T-helper 9 cell (primary cell): Measurements from ENCODE around the gene NHLRC4.
A peak's percentile ranks its signal among the peaks of the same experiment; 100 is the strongest.
"Not testable (repeated sequence)": the region's sequence is repeated elsewhere in the genome, so short reads cannot be mapped to it uniquely, and the experiment has no call there.

Experiments used
- DNase-seq: peaks from one replicate; pipeline ENCODE4 v3.0.0-alpha.2; 2020

The NHLRC4 gene

DNA sequence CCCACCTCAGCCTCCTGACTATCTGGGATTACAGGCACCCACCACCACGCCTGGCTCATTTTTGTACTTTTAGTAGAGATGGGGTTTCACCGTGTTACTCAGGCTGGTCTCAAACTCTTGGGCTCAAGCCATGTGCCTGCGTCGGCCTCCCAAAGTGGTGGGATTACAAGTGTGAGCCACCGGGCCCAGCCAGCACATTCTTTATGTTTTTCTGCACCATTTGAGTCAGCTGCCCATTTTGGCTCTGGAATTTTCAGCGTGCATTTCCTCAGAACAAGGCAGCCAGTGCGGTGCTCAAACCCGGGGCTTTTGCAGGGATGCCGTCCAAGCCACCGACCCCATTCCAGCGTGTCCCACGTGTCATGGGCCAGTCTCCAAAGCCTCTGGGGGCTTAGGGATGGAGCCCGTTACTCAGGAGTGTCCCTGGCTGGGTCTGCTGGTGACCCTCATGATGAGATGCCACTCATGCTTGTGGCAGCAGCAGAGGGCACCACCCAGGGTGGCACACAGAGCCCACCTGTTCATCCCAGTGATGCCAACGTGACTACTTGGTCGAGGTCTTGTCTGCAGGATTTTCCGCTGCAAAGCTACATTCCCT is 19.3 kb downstream of the NHLRC4 start:
- DNase-seq: no peak

DNA sequence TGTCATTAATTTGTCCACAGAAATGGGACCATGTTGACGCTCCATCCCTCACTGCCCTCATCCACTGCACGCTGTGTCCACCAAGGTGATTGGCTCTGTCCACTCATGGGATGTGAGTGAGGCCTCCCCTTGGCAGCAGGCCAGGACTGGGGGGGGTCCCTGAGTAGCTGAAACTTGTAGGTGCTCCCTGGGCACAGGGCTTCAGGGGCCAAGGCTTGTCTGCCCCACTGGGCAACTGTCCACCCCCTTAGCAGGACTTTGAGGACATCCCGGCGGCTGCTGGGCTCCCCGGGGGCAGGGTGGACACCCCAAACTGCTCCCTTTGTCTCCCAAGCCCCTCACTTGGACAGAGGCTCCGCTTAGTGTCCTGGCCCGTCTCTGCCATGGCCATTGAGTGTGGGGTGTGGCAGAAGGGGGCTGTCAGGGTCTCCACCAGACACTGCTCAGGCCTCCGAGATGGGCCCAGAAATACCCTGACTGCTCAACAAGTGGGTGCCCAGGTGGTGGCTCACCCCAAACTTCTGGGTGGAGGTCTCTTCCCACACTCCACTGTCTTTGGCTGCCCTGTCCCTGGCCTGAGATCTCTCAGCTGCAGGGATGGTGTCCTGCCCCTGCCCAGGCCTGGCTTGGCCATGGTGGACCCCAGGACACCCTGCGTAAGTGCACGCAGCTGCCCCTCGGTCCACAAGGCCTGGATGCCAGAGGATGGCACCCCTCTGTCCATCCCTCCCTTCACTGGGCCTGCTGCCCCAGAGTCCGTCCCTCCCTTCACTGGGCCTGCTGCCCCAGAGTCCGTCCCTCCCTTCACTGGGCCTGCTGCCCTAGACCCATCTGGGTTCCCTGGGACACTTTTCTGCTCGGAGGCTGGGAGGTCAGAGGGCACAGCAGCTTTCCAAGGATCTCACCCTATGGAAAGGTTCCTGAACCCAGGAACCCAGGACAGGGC is 20.1 kb downstream of the NHLRC4 start:
- no peak for DNase-seq

DNA sequence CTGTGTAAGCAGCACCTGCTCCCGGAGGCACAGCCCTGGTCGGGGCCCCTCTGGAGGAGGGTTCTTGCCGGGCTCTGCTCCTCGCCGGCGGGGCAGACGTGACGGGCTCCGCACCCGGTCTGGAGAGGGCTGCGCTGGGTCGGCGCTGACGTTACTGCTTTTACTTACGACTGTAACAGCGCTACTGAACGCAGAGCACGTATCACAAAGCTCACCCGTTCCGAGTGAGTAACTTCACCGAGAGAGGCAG is 21.8 kb downstream of the NHLRC4 start:
- DNase-seq: peak; percentile 52

DNA sequence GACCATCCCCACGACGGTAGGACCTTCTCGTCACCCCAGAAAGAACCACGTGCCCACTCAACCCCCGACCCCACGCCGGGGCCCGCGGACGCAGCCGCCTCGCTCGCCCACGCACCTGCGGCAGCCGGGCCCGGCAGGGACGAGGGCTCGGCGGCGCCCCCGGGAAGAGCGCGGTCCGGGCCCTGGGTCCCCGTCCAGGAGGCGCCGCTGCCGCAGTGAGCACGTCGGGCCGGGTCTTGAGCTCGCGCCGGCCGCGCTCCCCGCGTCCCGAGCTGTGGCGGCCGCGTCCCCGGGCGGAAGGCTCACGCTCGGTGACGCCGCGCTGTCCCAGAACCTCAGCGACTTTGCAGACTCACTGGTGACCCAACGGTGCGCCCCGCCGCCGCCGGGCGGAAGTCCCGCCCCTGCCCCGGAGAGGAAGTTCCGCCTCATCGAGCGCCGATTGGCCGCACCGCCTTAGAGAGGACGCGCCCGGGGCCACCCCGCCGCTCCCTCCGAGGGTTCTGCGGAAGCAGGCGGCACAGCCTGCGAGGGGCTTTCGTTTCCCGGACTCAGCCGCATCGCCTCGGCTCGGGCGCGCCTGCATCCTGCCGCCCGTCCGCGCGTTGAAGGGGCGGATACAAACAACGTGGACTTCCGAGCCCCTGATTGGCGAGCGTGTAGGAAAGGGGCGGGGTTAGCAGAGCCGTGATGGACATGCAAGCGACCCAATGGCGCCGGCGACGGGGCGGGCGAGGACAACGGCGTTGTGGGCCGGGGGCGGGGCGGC is 22.3 kb downstream of the NHLRC4 start:
- DNase-seq: peak; percentile 99

DNA sequence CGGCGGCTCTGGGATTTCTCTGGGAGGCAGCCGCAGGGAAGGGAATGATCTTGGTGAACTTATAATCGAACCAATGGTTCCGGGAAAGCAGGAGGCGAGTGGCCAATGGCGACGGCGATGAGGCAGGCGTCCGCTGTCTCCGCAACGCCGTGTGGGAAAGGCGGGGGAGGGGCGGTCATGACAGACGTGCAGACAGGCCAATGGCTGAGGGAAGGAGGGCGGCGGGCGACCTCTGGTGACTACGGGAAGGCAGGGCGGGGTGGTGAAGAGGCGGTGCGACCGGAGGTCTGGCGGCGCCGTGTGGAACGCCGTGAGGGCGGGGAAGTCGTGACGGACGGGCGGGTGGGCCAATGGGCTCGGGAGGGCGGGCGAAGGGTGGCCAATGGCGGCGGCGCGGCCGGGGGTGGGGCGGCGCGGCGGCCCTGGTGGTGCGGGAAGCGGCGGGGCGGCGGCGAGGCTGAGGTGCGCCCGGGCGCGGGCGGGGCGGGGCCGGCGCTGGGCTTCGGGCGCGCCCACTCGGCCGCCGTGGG is 22.9 kb downstream of the NHLRC4 start, which contains the start of gene RAB40C:
Gene RAB40C (plus strand): TSS at position 409 of the 530 bp plus-strand sequence. CDS start 226 bp downstream, outside the sequence.
- DNase-seq: peak; percentile 99

DNA sequence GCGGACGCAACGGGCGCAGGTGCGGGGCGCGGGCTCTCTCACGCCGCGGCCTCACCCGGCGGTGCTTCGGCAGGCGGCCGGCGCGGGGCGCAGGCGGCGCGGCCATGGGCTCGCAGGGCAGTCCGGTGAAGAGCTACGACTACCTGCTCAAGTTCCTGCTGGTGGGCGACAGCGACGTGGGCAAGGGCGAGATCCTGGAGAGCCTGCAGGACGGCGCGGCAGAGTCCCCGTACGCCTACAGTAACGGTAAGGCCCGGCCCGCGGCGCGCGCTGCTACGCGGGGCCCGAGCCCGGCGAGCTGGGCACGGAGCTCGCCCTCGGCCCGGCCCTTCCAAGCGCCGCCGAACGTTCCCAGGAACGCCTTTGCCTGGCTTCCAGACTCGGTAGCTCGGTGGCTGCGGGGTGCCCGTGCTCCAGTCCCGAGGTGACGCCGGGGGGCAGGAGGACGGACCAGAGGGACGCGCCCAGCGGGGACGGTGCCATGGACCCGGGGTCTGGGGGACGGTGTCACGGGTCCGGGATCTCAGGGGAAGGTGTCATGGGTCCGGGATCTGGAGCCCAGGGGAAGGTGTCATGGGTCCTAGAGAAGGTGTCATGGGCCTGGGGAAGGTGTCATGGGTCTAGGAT is 23.5 kb downstream of the NHLRC4 start:
- DNase-seq: no peak

DNA sequence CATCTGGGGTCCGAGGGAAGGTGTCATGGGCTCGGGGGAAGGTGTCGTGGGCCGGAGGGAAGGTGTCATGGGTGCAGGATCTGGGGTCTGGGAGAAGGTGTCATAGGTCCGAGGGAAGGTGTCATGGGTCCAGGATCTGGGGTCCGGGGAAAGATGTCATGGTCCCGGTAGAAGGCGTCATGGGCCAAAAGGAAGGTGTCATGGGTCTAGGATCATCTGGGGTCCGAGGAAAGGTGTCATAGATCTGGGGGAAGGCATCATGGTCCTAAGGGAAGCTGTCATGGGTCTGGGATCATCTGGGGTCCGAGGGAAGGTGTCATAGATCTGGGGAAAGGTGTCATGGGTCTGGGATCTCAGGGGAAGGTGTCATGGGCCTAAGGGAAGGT is 24.0 kb downstream of the NHLRC4 start:
- no peak for DNase-seq

DNA sequence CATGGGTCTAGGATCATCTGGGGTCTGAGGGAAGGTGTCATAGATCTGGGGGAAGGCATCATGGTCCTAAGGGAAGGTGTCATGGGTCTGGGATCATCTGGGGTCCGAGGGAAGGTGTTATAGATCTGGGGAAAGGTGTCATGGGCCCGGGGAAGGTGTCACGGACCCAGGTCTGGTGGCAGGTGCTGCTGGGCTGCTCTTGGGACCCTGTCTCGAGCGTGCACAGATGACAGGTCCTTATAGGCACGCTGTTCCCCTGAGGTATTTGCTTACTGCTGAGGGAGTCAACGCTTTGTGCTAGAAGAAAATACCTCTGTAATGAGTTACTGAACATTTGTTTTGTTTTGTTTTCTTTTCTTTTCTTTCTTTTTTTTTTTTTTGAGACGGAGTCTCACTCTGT is 24.4 kb downstream of the NHLRC4 start:
- DNase-seq: no peak

DNA sequence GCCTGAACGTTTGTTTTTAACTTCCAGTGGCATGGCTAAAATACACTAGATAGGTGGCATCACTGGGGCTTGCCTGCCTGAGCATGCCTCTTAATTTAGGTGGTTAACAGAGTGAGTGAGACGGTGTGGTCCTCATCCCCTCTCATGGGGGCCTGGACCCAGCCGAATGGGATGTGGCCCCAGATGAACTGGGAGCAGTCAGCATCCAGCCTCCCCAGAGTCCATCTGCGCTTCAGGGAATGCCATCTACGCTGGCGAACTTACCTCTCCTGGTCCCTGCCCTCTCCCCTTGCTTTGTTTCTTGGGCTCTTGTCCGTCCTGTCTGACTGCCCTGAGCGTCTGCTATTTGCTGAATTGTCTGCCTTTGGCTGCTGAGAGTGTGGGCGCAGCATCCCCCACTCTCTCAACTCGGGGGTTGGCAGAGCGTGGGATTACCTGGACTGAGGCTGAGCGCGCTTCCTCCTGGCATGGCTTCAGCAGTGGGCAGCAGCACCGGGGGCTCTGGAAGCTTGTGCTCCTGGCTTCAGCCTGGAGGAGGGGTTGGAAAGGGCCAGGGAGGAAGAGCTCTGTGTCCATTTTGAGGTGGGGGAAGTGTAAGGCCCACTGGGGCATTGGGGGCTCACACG is 25.2 kb downstream of the NHLRC4 start:
- no peak for DNase-seq

DNA sequence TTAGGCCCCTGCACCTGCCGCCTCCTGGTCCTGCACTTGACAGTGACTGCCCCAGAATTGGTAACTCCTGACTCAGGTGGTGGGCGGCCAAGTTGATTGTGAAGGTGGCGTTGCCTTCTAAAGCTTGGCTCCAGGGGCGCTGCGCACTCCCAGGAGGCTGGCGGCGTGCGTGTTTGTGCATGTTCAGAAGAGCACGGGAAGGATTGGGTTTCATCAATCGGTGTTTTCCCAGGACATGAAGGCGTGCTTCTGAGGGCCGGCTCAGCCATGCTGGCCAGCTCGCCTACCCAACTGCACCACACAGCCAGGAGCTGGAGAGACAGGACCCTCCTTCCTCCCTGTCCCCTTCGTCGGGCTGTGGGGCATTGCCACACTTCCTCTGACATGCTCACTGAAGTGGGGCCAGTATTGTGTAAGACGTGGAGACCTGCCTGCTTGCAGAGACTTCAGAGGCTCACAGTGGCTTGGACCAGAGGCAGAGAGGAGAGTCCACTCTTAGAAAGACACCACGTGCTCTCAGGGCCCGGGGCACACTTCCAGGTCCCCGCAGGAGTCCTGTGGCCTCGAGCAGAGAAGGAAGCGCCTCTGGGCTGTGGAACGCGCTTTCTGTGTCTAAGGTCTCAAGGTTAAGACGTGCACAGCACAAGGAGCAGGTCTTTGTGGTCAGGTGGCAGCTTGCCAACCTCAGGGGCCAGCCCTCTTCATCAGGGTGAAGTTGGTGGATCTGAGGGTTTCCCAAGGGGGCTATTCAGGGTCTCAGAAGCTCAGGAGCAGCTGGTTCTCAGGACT is 25.9 kb downstream of the NHLRC4 start:
- DNase-seq: no peak

DNA sequence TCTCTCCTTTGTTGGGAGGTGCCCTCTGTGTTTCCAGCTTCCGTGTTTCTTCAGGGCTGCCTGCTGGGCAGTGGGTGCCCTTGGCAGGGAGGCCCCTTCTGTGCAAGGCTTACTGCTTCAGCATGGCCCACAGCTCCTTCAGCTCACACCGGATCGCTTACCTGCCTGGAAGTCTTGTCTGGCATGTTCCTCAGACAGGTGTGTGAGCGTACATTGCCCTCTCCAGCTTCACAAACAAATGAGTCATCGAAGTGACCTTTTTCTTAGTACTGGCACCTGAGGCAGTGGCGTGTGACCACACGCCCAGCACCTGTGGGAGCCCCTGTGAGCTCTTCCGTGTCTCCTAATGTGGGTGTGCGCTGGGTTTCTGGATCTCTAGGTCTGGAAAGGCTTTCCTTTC is 26.6 kb downstream of the NHLRC4 start:
- no peak for DNase-seq

DNA sequence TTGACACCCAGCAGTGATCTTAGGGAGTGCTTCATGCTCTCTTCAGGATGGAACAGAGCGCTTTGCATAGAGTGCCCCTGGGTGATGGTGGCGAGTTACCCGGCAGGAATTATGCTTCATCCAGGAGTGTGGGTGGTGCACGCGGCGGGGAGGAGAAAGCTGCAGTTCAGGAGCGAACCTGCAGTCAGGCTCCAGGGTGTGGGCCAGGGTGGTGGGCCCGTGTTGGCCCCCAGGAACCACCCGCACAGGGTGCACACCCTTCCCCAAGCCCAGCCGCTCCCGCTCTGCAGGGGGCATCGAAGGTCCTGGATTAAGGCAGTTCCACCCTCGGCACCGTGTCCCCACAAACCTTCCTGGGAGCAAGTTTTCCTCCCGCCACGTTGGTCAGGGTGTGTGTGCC is 27.0 kb downstream of the NHLRC4 start:
- DNase-seq: no peak

DNA sequence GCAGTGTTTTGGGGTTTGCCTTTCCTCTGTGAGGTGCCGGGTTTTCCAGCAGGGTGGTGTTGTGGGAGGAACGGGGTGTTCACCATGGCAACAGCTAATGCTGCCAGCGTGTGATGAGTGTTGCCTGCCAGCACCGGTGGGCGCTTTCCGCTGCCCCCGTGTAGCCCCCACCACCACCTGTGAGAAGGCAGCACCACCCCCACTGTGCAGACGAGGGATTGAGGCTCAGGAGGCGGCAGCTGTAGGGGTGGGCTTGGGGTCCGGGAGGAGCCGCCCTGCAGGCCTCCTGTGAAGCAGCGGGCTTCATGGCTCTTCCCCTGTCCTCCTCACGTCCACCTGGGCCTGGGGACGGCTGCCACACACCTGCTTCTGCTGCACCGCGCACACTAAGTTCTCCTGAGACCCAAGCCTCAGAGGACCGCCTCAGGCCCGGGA is 28.3 kb downstream of the NHLRC4 start:
- DNase-seq: no peak

DNA sequence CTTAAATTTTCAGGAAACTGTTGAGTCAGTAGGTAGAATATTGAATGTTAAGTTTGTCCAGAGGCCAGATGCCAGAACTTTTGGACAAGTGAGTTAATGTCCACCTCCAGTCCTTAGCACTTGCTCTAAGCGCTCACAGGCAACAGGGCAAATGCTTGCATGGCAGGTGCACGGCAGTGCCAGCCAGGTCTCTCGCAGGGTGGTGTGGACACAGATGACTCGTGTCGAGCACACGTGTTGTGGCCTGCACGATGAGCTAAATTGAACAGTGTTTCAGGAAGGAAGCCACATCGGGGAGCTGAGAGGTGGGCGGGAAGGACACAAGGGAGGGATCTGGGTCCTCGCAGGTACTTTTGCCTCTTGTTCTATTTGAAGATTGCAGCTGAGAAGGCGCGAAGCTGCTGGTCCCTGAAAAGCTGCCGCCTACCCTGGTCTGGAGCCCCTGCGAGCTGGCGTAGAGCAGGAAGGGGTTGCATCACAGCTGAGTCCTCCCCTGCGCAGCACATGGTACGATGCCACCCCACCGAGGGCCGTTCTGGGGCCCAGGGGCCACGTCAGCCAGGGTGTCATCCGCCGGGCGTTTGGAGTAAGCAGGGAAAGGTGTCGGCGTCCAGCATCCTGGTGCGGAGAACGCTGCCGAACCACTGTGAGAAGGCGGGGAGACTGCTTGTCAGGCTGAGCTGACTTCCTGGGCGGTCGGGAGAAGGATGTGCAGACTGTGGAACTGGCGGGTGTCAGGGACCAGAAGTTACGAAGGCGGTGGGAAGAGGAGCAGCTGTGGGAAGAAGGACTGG is 29.3 kb downstream of the NHLRC4 start:
- DNase-seq: no peak

DNA sequence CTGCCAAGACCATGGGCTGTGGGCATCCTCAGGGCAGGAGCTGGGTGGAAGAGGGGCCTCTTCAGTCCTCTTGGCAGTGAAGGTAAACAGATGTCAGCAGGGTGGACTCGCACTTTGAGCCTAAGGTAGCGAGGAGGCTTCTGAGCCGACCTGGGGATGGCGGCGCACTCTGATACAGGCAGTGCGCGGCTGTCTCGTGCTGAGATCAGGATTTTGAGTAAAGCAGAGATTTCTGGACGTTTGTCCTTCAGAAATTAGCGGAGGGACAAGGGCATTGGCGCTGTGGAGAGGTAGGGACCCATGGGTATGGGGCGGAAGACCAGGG is 29.9 kb downstream of the NHLRC4 start:
- DNase-seq: no peak

DNA sequence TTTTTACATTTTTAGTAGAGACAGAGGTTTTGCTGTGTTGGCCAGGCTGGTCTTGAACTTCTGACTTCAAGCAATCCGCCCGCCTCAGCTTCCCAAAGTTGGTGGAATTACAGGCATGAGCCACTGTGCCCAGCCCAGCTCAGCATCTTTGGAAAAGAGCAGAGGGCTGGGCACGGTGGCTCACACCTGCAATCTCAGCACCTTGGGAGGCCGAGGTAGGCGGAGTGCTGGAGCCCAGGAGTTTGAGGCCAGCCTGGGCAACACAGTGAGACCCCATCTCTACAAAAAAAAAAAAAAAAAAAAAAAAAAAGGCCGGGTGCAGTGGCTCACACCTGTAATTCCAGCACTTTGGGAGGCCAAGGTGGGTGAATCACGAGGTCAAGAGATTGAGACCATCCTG is 30.9 kb downstream of the NHLRC4 start:
- DNase-seq: not testable (repeated sequence)

DNA sequence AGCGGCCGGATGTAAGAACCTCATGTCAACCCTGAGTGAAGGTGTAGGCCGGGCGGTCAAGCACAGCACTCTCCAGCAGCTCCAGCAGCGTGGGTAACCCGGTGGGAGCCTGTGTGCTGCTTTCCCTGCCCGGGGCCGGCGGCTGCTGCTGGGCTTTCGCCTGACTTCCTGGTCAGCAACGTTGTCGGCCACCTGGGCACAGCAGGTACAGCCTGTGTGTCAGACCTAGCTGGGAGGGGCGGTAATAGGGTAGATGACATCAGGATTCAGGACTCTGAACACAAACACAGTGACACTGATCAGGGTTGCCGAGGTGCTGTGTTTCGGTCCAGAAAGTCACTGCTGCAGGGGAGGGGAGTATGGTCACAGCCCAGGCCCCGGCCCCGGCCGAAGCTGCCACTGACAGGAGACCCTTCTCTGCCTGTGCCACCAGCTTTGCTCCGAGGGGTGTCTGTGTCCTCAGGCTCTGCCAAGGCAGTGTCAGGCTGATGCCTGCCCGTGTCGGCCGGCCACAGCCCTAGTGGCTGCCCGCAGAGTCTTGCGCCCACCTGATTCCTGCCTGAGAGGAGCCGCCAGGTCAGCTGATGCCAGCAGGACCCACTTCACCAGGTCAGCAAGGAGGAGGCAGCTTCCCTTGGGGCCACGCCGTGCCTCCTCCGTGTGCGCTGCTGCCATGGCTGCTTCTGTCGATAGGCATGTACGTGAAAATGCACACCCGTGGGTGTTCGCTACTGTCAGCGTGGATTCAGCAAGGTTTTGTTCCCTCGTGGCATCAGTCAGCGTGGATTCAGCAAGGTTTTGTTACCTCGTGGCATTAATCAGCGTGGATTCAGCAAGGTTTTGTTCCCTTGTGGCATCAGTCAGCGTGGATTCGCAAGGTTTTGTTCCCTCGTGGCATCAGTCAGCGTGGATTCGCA is 32.3 kb downstream of the NHLRC4 start:
- DNase-seq: no peak

DNA sequence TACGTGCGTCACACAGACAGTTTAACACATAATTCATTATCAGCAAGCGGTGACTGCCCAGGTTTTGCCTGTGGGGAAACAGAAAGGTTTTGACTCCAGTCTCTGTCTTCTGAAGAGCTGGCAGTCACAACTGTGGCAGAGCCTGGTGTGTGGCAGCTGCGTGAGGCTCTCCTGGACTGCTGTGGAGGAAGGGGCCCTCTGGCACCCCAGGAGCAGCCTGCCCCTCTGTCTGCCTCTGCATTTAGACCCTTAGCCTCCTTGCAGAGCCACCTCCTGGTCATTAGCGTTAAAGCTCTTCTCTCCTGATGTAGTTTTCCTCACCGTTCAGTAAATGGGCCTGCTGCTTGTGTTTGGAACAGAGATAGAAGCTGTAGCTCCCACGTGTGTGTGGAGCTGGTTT is 34.0 kb downstream of the NHLRC4 start:
- no peak for DNase-seq

DNA sequence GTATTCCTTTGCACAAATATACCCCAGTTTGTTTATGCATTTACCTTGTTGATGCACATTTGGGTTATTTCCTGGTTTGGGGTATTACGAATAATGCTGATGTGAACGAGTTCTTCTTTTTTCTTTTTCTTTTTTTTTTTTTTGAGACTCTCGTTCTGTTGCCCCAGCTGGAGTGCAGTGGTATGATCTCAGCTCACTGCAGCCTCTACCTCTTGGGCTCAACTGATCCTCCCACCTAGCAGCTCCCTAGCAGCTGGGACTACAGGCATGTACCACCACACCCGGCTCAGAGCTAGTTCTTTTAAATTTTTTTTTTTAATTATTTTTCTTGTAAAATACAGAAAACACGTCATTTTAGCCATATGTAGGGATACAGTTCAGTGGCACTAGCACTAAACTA is 37.1 kb downstream of the NHLRC4 start:
- no peak for DNase-seq
